SKM-1 (cell line): ENCODE results near the gene SHISA9.
"Not testable (repeated sequence)": the region's sequence is repeated elsewhere in the genome, so short reads cannot be mapped to it uniquely, and the experiment has no call there.

Source experiments
- DNase-seq: peaks from one replicate; lab custom pipeline; 2025; ENCODE audit not compliant: unreplicated experiment; lab: John Stamatoyannopoulos, UW

Gene SHISA9

DNA sequence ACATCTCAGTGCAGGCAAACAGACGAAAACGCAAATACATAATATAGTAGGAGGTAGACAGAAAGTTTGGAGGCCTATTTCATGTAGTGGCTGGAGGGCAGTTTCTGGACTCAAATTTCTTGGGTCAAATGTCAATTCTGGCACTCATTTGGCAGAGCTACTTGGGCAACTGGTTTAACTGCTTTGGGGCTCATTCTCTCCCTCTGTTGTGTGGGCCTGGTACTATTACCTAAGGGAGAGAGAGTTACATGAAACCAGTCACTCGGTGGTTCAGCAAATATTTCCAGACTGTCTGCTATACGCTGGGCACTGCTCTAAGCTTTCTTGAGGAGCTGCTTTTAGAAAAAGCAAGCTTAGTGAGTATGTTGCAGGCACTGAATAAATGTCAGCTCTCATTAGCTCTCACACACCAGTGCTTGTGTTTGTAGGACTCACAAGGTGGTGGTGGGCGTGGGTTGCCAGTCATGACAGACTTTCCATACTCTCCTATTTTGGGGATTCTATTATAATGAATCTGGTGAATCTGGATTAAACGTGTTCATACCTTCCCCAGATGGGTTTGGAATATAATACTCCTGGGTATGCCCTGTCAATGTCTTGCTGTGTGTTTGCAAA is 1.8 kb upstream of the SHISA9 start:
- no peak for DNase-seq

DNA sequence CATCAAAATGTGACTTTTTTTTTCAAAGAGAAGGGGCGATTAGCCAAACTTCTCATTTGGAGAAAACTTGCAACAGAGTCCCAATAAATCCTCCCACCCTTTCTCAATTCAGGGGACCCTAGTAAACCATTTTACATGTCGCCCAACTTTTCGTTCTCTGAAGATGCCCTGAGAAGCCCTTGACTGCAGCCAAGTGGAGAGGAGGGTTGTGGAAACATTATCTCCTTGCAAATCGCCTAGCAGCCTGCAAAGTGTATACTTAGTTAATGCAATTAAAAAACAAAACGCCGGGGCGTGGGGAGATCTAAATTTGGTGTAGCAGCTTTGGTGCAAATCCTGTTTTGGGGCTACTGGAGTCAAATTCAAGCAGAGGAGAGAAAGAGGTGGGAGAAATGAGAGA is 1.2 kb upstream of the SHISA9 start:
- no peak for DNase-seq

DNA sequence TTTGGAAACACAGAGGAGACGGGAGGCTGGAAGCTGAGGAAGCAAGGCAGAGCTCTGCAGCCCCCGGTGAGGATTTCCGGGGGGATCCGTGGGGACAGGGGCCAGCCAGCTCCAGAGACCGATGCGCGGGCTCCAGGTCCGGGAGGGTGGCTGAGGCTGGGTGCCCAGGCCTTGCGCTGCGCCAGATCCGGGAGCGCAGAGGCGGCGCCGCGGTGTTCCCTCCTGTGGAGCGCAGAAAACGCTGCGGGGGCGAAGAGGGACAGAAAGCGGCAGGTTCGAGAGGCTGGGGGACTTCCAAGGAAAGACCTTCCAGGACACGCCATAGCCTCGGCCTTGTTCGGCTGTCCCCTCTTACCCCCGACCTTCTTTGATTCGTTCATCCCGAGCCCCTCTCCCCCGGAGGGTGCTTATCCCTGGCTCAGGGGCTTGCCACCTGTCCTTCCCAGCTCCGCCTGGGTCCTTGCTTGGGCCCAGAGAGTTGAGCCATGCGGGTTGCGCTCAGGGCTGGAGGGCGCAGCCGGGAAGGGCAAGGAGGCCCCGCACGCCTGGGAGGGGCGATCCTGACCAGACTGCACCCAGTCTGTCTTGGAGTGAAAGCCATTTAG is 697 bp upstream of the SHISA9 start:
- no peak for DNase-seq

DNA sequence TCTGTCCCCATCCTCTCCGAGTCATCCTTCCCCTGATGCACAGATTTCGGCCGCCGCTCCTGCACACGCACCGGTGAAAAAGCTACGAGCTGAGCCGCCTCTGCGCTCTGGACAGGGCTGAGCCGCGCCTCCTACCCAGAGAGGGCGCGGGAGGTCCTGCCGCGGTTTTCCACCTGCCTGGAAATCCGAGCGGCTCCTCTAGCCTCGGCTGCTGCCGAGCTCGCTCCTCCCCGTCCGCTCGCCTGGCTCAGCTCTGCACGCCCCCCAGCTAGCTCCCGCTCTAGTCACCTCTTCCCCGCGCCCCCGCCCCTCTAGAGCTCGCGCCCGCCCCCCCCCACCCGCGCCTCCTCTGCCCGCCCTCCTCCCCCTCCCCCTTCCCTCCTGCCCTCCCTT is 198 bp upstream of the SHISA9 start:
- no peak for DNase-seq

DNA sequence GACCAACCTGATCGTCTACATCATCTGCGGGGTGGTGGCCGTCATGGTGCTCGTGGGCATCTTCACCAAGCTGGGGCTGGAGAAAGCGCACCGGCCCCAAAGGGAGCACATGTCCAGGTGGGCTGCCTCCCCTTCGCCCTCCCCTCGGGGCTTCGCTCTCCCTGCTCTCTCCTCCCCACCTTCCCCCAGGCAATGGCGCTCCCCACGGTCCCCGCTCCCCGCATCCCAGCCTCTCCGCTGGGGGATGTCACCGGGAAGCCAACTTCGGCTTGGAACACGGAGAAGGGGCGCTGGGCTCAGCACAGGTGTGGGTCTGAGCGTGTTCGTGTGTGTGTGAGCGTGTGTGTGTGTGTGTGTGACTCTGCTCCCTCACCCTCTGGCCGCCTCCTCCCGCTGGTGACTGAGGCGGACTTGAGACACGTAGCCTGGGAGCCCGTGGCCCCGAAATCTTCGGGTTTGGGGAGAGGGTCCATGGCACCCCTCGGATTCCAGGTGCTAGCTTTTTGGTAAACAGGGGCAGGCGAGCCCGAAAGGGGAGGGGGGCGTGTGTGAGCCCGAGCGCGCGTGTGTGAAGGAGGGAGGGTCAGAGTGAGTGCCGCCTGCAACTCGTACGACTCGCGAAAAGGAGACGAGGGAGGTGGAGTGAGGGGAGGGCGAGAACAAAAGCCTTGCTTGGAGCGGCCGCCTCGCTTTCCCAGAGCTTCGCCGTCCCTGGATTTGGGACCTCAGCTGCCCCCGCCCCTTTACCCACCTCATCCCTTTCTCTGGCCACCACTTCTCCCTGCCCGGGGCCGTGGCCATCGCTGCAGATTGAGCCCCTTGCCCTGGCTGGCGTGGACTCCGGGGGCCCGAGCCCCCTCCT is 1.3 kb downstream of the SHISA9 start:
- no peak for DNase-seq

DNA sequence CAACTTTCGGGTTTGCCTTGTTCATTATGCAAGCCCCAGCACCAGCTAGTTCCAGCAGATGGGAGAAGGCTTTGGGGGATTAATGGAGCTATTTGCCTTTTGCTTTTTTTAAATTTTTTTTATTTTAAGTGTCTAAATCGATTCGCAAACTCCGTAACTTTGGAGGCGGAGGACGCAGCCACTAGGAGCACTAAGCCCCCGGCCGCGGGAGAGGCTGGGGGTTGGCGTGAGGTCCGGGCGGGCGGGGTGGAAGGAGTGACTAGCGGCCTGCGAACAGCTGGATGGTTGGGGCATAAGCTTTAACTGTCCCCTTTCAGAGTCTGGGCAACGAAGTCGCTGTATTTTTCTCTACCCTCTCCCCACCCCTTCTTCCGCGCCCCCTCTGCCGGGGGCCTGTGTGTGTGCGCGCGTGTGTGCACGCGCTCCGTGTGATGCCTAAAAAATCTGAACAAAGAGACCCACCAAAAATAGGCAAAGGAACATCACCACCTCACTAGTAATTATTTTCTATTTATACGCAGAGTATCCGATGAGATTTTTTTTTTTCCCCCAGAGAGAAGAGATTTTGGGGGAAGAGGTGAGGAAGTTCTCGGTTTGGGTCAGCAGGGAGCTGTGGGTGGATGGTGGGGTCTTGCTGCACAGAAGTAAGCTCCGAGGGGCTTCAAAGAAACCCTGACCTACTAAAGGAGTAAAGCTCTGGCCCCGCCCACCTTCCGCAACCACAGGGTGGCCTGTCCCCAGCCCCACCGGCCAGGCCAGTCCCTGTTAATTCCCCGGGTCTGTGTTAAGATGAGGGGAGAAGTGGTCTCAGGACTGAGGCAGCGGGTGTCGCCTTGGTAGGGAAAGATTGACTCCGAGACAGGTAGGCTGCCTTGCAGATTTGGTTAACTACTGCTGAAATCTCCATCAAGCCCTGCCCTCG is 2.3 kb downstream of the SHISA9 start:
- DNase-seq, result no peak

DNA sequence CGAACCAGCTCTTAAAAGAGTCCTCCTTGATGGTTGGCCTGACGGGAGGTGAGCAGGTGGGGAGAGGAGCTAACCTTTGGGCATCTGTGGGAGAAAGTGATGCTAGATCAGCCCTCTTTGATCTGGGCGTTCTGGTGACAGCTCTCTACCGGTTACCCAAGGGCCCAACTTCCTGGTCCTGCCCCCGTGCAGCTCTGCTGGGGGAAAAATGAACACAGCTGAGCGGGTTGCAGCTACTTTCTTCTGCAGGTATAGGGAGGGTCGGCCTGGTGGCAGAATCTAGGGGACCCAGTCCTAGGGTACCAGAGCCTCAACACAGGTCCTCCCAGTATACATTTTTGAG is 2.9 kb downstream of the SHISA9 start:
- DNase-seq, result no peak

DNA sequence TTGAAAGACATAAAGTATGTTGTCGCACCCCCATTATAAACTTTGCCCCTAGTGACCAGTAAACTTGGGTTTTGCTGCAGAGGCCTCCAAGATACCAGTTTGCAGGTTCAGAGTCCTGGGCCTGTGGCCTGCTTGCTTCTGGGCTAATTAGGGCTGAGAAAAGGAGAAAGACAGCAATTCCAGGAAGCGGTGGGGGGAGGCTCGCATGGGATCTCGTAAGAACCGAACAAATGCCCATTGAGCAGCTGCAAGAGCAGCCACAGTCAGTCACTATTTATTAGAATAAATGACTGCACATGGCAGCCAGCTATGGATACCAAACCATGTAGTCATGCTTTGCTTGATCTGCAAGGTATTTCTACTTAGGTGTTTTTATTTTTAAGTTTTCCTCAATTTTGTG is 4.9 kb downstream of the SHISA9 start:
- no peak for DNase-seq

DNA sequence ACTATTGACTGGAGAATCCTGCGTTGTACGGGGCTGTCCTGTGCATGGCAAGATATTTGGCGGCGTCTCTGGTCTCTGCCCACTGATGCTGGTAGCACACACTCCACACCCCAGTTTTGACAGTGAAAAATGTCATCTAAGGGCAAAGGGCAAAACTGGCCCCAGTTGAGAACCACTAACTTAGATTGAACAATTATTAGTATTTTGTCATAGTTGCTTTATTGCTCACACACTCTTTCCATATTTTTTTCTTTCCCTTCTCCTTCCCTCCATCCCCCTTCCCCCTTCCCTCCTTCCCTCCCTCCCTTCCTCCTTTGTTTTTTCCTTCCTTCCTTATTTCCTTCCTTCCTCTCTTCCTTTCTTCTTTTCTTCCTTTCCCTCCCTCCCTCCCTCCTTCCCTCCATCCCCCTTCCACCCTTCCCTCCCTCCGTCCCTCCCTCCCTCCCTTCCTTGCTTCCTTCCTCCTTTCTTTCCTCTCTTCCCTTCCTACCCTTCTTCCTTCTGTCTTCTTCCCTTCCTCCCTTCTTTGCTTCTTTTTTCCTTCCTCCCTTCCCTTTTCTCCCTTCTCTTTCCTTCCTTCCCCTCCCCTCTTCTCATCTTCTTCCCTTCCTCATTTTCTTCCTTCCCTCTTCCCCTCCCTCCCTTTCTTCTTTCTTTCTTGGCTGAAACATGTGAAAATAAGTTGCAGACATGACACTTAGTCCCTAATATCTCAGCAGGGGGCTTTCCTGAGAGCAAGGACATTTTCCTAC is 5.5 kb downstream of the SHISA9 start:
- DNase-seq, result no peak

DNA sequence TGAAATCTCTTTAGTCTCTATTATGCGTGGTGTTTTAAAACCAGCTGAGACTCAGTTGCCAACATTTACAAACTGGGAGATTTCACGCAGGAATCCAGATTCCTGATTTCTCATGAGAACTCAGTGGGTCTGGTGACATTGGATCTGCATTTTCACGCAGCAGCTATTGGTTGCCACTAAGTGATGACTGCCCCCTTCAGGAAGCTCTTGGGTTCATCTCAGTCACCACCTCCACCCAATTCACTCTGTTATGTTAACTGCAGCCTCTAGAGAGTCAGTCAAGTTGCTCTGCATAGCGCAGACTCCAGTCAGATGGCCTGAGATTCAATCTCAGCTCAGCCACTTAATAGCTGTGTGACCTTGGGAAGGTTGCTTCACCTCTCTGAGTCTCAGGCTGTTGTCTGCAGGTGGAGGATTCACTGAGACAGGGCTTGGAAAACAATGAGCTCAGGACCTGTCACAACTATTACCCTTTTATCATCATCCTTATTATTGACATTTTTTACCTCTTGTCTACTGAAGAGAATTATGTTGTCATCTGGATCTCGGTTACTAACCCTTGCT is 6.4 kb downstream of the SHISA9 start:
- no peak for DNase-seq

DNA sequence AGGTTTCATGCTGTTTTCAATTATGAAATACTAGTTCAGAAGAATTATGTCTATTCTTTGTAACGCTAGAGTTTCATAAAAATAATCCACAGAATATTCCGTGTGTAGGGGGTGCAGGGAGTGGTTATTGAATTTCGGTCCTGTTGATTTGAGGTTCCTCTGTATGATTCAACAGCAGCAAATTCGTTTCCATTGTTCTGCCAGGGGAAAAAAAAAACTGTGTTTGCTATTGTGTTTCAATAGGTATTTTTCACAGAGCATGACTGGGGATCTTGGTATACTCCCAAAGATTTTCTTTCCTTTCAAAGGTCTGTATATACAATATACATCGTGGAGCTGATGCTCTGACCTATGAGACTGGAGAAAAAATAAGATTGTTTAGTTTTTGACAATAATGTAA is 15.8 kb downstream of the SHISA9 start:
- DNase-seq, result no peak

DNA sequence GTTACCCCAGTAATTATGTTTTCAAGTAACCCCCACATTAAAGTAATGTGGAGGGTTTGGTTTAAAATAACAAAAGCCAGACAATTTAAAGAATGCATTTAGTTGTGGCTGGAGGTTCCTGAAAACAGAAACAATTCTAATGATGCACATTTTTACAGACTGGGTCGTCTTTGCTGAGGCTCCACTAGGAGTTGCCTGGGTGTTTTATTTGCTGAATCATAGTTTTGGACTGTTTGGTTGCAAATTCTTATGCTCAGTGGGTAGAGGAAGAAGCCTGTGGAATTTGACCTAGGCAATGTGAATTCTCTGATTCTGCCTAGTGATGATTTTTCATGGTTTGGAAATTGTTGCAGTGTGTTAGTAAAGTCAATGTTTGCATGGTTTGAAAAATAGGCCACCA is 16.3 kb downstream of the SHISA9 start:
- no peak for DNase-seq

DNA sequence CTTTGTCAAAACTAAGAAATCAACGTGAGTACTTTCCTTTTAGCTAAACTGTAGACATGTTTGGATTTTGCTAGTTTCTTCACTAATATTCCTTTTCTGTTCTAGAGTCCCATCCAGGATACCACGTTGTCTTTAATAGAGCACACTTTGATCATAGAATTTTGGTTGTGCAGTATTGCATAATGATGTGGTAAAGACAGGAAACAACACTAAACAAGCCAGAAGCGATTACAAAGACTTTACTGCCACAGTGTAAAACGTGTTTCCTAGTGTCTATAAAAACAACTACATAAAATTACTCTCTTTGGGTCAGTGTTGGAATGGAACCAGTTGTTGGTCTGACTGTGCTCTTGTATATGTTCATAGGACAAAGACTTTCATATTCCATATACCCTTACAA is 19.3 kb downstream of the SHISA9 start:
- DNase-seq, result no peak

DNA sequence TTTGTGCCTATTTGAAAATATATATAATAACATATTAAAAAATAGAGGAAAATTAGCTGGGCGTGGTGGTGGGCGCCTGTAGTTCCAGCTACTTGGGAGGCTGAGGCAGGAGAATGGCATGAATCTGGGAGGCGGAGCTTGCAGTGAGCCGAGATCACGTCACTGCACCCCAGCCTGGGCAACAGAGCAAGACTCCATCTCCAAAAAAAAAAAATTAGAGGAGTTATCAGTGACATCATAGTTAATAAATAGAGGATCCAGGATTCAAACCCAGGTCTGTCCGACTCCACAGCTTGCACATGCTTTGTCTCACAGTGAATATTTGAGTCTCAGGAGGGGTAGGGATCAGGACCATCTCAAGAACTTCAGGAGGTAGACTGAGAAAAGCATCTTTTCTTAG is 22.2 kb downstream of the SHISA9 start:
- DNase-seq, result not testable (repeated sequence)

DNA sequence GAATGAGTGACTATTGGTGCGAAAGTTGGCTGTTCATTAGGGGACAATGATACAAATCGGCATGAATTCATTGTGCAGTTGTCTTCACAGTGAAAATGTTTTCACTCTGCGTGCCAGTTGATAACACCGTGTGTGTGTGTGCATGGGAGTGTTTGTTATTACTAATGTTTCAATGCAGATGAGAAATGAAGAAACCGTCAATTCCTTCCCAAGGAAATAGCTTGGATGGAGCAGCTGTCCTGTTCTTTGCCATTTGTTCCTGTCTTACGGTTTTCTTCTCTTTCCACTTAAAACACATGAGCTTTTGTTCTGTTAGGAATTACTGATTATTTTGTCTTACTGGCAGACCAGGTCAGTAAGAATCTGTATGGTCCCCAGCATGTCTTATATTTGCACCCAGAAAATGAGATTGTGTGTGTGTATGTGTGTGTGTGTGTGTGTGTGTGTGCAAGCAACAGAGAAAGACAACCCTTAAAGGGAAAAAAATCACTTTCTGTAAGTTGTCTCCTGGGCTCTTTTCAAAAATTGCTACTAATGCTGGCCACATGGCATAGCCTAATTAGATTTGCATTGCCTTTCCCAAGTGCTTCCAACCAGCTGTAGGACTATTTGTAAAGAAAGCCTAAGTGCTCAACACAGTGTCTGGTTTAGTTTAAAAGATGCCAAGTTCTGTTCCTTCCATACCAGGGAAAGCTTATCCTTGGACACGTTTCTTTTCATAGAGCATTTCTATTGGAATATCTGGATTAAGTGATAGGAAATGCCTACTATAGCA is 23.8 kb downstream of the SHISA9 start:
- no peak for DNase-seq

DNA sequence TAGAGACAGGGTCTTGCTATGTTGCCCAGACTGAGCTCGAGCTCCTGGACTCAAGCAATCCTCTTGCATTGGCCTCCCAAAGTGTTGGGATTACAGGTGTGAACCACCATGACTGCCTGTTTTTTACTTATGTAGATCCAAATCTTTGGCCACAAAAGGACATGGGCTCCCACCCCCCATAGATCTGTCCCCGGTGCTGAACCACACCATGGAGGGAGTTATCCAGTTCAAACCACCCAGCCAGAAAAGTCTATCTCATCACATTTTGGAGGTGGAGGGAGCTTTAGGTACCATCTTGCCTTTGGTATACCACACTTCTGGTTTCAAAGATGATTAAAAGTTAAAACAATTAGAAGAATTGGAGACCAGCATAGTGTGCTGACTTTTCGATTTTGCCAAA is 26.2 kb downstream of the SHISA9 start:
- no peak for DNase-seq

DNA sequence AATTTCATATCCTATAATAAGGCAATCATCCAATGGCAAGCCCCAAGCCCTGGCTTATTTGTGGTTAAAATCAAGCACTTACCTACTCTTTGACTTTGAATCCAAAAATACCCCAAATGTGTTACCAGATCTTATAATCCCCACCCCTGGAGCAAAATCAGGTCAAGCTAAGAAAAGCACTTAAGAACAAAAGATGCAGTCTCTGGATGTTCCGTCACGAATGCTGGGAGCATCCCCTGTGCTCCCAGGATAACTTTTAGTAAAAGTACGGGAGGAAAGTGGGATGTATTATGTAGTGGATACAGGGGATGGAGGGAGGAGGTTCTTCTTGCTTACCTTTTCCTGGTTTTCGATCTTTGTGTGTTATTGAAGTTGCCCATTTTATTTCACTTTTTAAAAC is 29.5 kb downstream of the SHISA9 start:
- DNase-seq, result no peak

DNA sequence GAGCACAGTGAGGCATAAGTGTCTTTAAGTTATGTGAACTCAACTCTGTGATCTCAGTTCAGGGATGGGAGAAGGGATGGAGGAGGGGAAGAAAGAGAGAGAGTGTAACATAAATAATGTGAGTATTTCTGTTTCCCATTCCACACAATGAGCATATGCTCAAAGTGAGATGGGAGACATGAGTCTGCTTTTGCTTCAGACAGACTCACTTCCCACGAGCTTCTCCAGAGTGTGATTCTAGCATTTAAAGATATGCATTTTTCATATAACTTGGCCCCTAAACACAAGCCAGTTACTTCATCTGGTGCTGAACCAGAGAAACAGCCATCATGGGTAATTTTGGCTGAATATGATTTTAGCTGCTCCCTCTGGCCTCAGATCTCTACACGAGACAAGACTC is 35.0 kb downstream of the SHISA9 start:
- DNase-seq, result no peak

DNA sequence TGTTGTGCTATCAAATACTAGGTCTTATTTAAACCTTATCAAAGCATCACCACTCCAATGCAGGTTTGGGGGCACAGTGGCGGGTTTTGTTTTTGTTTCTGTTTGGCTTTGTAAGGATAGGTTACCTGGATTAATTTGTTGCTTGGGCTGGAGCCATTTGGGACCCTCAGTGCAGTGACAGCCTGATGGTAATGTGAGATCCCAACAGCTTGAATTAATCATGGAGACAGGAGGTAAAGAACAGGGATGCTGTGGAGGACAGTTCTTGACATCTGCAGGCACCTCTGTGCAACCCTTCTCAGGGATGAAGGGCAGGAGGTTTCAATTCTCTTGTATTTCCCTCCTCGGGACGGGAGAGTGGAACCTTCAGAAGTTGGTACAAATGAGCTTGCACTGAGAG is 40.5 kb downstream of the SHISA9 start:
- no peak for DNase-seq

DNA sequence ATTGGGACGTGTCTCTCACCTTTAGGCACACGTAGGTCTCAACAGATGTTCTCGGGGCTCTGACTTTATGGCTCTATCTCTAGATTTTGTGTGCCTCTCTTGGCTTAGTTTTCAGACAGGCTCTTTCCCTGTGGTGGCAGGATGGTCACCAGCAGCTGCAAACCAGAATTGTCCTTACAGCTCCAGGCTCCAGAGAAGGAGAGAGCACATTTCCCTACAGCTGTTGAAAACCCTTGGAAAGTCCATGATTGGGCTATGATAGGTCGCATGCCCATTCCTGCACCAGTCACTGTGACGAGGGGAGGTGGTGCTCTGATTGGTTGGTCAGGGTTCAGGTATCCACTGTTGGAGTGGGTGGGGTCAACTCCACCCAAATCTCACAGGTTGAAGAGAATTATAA is 41.5 kb downstream of the SHISA9 start:
- DNase-seq, result no peak
